ES-I3 (cell line): ENCODE measurements around the gene RAC2.
A peak's percentile ranks its signal among the peaks of the same experiment; 100 is the strongest.

Source experiments
- H3K36me3 ChIP-seq: 2 replicates; pipeline ENCODE4 v1.6.1; 2013; ENCODE audit warnings: mild to moderate bottlenecking, low read length, control low read depth, moderate library complexity; ENCODE audit not compliant: insufficient read depth
- H3K4me1 ChIP-seq: 2 replicates; pipeline ENCODE4 v1.6.1; 2013; ENCODE audit warnings: mild to moderate bottlenecking, control low read depth, low read length; ENCODE audit not compliant: insufficient read depth
- H3K9ac ChIP-seq: 2 replicates; pipeline ENCODE4 v1.6.1; 2013; ENCODE audit warnings: low read depth, mild to moderate bottlenecking, low read length, moderate library complexity
- H3K9me3 ChIP-seq: 2 replicates; pipeline ENCODE4 v1.6.1; 2013; ENCODE audit warnings: mild to moderate bottlenecking, low read length, moderate library complexity; ENCODE audit not compliant: control insufficient read depth, insufficient read depth

RAC2 gene

DNA sequence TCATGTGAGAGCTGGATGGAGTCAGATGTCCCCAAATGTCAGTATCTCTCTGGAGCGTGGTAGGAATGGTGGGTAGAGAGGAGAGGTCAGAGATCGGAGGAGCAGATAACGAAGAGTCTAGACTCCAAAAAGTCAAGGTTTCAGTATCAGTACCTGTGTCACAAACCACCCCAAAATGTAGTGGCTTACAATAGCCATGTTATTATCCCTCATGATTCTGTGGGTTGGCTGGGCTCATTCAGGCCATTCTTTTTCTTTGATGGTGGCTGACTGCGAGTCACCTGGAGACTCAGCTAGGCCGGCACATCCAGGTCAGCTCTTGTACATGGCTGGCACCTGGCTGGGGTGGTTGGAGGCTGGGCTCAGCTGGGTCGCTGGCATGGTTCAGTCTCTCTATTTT lies 24.5 kb downstream of the RAC2 start:
- Histone ChIP-seq H3K4me1 (no peaks in the 10 kb centered on the region), H3K9me3 (no peaks in the 10 kb centered on the region), H3K36me3 (no peaks in the 10 kb centered on the region), H3K9ac (no peak overlapping the region)

- Histone ChIP-seq H3K9ac (no peak overlapping the region), H3K36me3 (no peaks in the 10 kb centered on the region), H3K9me3 (no peaks in the 10 kb centered on the region), H3K4me1 (no peaks in the 10 kb centered on the region)
Measured at GRCh38 chr22:37218771-37219411, 25.2 kb downstream of the RAC2 start.

DNA sequence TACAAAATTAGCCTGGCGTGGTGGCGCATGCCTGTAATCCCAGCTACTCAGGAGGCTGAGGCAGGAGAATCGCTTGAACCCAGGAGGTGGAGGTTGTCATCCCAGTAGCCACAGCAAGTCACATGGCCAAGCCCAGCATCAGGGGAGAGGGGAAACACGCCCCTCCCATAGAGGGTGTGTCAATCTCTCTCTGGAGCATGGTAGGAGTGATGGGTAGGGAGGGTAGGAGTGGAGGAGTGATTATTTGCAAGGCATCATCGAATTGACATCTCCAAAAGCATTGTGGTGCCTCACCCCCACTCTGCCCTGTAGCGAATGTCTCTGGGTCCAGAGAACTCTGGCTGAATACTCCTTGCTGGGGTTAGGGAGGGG lies 25.7 kb downstream of the RAC2 start:
- Histone ChIP-seq H3K9ac (no peak overlapping the region), H3K36me3 (no peaks in the 10 kb centered on the region), H3K4me1 (no peaks in the 10 kb centered on the region), H3K9me3 (no peaks in the 10 kb centered on the region)

DNA sequence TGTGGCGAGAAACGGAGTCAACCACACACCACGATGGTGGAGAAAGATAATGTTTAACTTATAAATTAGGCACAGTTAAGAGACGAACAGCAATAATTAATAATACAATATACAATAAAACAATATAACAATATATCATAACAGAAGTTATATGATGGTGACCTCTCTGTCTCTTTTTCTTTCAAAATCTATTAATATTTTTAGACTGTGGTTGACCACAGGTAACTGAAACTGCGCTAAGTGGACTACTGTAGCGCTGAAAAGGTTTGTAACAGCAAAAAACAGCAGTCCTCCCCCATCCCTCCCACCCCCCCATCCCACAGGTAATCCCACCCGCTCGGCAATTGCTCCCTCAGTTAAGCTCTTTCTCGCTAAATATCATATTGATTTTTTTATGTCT lies 28.2 kb downstream of the RAC2 start:
- Histone ChIP-seq H3K9me3 (no peaks in the 10 kb centered on the region), H3K36me3 (no peaks in the 10 kb centered on the region), H3K4me1 (no peaks in the 10 kb centered on the region; the same call in 1 of the 2 replicates), H3K9ac (no peak overlapping the region)

DNA sequence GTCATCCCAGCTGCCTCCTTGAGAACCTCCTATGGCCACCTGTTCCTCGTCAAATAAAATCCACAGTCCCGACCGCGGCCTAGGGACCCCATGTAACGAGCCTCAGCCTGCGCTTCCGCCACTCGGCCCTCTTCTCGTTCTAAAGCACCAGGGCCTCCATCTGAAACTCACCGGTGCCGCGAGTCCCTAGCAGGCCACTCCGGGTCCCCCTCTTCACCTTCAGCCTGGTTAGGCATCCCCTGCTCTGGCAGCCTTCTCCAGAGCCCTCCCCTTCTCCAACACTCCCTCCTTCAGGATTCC lies 29.4 kb downstream of the RAC2 start:
- Histone ChIP-seq H3K9me3 (no peaks in the 10 kb centered on the region), H3K4me1 (no peaks in the 10 kb centered on the region; the same call in 1 of the 2 replicates), H3K36me3 (no peaks in the 10 kb centered on the region), H3K9ac (no peak overlapping the region)

- Histone ChIP-seq H3K9ac (no peak overlapping the region), H3K36me3 (no peaks in the 10 kb centered on the region), H3K4me1 (no peaks in the 10 kb centered on the region; the same call in 1 of the 2 replicates)
Measured at GRCh38 chr22:37213941-37214730, 29.9 kb downstream of the RAC2 start.

GRCh38 chr22:37213218-37213855 lies 30.7 kb downstream of the RAC2 start:
- no peaks in the 10 kb centered on the region for H3K36me3 ChIP-seq
- H3K9me3 ChIP-seq, result no peaks in the 10 kb centered on the region
- no peak overlapping the region for H3K9ac ChIP-seq
- no peaks in the 10 kb centered on the region; the same call in 1 of the 2 replicates for H3K4me1 ChIP-seq

More at GRCh38 chr22:37213941-37214730, 29.9 kb downstream of the RAC2 start:
- H3K9me3 ChIP-seq, result no peaks in the 10 kb centered on the region

GRCh38 chr22:37212174-37212906 lies 31.7 kb downstream of the RAC2 start, which contains the start of gene SSTR3:
Gene SSTR3, minus strand, starts transcription at chr22:37212477. Its CDS starts 4,674 bp downstream, at chr22:37207803.
- H3K9ac ChIP-seq, result 0 out of 2 replicates have a peak within 1 kb of the TSS, but pooled peaks have one; percentile 3
- no peaks in the 10 kb centered on the region for H3K36me3 ChIP-seq
- no peaks in the 10 kb centered on the region for H3K9me3 ChIP-seq
- H3K4me1 ChIP-seq, result no peaks in the 10 kb centered on the region; the same call in 1 of the 2 replicates

- H3K9ac ChIP-seq, result no peak overlapping the region
- no peaks in the 10 kb centered on the region; the same call in 1 of the 2 replicates for H3K4me1 ChIP-seq
- H3K36me3 ChIP-seq, result no peaks in the 10 kb centered on the region
Measured at GRCh38 chr22:37211866-37212173, 32.2 kb downstream of the RAC2 start.

GRCh38 chr22:37211075-37211865 lies 32.8 kb downstream of the RAC2 start:
- H3K9ac ChIP-seq, result no peak overlapping the region
- no peaks in the 10 kb centered on the region for H3K9me3 ChIP-seq
- no peaks in the 10 kb centered on the region for H3K36me3 ChIP-seq
- H3K4me1 ChIP-seq, result no peaks in the 10 kb centered on the region; the same call in 1 of the 2 replicates

More at GRCh38 chr22:37211866-37212173, 32.2 kb downstream of the RAC2 start:
- no peaks in the 10 kb centered on the region for H3K9me3 ChIP-seq

DNA sequence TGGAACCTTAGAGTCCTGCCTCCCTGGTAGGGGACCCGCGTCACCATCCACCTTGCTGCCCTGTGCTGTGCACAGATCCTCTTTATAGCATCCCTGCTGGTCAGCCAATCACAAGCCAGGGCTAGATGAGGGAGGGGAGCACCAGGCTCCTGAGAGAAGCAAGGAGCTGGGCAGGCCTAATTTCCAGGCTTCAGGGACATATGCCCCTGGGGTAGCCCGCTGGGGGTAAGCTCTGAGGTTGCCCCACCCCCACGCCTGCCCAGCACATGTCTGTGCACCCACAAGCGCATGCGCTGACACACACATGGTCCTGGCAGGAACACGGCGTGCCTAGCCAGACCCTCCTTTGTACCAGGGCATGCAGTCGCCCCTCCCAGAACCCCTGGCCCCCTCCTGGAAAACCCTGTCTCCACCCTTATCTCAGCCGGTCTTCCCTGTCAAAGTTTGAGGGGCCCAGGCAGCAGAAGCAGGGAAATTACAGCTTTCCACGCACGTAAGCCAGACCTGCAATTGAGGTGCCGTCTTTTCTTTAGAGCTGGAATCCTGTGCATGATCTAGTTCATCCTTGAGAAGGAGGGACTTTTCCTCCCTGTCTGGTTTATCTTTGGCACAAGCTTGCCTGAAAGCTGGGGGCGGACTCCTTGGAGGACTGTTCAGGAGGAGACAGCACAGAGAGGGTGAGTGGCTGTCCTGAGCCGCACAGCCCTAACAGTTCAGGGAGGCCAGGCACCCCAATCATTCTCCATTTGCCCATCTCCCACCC lies 33.8 kb downstream of the RAC2 start:
- Histone ChIP-seq H3K36me3 (no peaks in the 10 kb centered on the region), H3K9me3 (no peaks in the 10 kb centered on the region), H3K9ac (no peak overlapping the region), H3K4me1 (no peaks in the 10 kb centered on the region; the same call in 1 of the 2 replicates)

DNA sequence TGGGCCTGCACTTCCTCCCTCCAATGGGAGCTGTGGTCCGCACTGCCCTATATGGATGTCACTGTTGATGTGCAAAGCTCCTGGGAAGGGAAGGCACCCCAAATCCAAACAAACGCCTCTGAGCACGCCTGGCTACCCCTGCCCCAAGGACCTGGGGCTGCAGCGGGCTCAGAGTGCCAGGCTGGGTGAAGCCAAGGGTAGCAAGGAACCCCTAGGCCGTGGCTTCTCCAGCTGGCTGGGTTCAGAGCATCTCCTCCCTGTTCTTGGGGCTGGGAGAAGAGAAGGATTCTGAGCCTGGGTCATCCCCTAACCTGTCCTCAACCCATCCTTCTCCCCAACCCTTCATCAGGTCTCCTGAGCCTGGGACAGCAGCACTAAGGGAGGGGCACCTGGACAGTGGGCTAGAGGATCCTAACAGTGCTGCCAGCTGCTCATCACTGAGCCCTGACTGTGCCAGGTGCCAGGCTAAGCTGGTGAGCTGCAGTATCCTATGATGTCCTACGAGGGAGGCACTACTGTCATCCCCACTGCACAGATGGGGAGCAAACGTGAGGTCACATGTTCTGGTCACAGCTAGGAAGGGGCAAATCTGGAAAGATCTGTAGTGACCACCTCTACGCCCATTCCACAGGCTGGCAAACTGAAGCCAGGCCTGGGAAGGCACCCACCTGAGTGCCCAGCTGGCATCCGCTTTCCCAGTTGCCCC lies 34.8 kb downstream of the RAC2 start:
- no peaks in the 10 kb centered on the region; the same call in 1 of the 2 replicates for H3K4me1 ChIP-seq
- no peaks in the 10 kb centered on the region for H3K9me3 ChIP-seq
- no peak overlapping the region for H3K9ac ChIP-seq

More for the DNA sequence above, 34.8 kb downstream of the RAC2 start:
- no peaks in the 10 kb centered on the region for H3K36me3 ChIP-seq
